NCI-H2196 treated with DMSO at 0.1 percent for 48 hours (cell line): Measurements from ENCODE around the gene EEF1AKMT1.

Source experiments
- DNase-seq: peaks from one replicate; lab custom pipeline; 2025; ENCODE audit not compliant: unreplicated experiment; lab: John Stamatoyannopoulos, UW

The EEF1AKMT1 gene

GRCh38 chr13:20720499-20720898, 53.3 kb downstream of the EEF1AKMT1 start:
- no peak for DNase-seq

- no peak for DNase-seq
Measured at GRCh38 chr13:20719783-20720182, 54.0 kb downstream of the EEF1AKMT1 start.

- DNase-seq: no peak
Measured at GRCh38 chr13:20718958-20719566, 54.7 kb downstream of the EEF1AKMT1 start.

GRCh38 chr13:20717581-20718542, 55.9 kb downstream of the EEF1AKMT1 start:
- DNase-seq: no peak

GRCh38 chr13:20716951-20717350, 56.8 kb downstream of the EEF1AKMT1 start:
- DNase-seq: no peak

GRCh38 chr13:20715330-20715712, 58.4 kb downstream of the EEF1AKMT1 start:
- no peak for DNase-seq

GRCh38 chr13:20714563-20715329, 59.0 kb downstream of the EEF1AKMT1 start:
- no peak for DNase-seq

GRCh38 chr13:20714161-20714560, 59.6 kb downstream of the EEF1AKMT1 start:
- no peak for DNase-seq

- no peak for DNase-seq
Measured at GRCh38 chr13:20713751-20714150, 60.0 kb downstream of the EEF1AKMT1 start.

GRCh38 chr13:20713014-20713376, 60.8 kb downstream of the EEF1AKMT1 start:
- DNase-seq: no peak

GRCh38 chr13:20711301-20712044, 62.3 kb downstream of the EEF1AKMT1 start:
- DNase-seq: no peak

- no peak for DNase-seq
Measured at GRCh38 chr13:20709782-20710181, 64.0 kb downstream of the EEF1AKMT1 start.

- DNase-seq: no peak
Measured at GRCh38 chr13:20709369-20709768, 64.4 kb downstream of the EEF1AKMT1 start.

- no peak for DNase-seq
Measured at GRCh38 chr13:20708216-20708615, 65.5 kb downstream of the EEF1AKMT1 start.

GRCh38 chr13:20706661-20707060, 67.1 kb downstream of the EEF1AKMT1 start:
- DNase-seq: no peak

GRCh38 chr13:20704459-20705069, 69.2 kb downstream of the EEF1AKMT1 start:
- DNase-seq: no peak

- peak; percentile 40 for DNase-seq
Measured at GRCh38 chr13:20703780-20704458, 69.8 kb downstream of the EEF1AKMT1 start.

- DNase-seq: no peak
Measured at GRCh38 chr13:20702915-20703779, 70.6 kb downstream of the EEF1AKMT1 start, which contains the start of gene IL17D. Gene IL17D, plus strand, starts transcription at chr13:20703699. Its CDS starts 303 bp downstream, at chr13:20704002.

GRCh38 chr13:20702530-20702914, 71.2 kb downstream of the EEF1AKMT1 start:
- no peak for DNase-seq
